H1 (cell line): ENCODE measurements around the gene NF1. TPM values are rescaled to one million over a fixed set of nuclear protein-coding genes. Genes with fewer than 3 reads are reported as not detected.

Experiments used
- CTCF ChIA-PET: fragments of 300-600 bp; sonication (Branson Sonifier 250); formaldehyde crosslinking; loops from one replicate; lab custom pipeline; 2021; ENCODE audit not compliant: partially characterized antibody; lab: Charles Lee
- POLR2A ChIA-PET: fragments of 300-600 bp; sonication (Branson Sonifier 250); formaldehyde crosslinking; loops from one replicate; lab custom pipeline; 2021; ENCODE audit warnings: inconsistent platforms; ENCODE audit not compliant: partially characterized antibody; lab: Charles Lee
- DNase-seq, 2 experiments: peaks; one replicate each; pipeline versions ENCODE4 v3.0.0 to v3.0.0-alpha.2; 2010 to 2022; ENCODE audit warnings: low spot score in 2 of 2, low read depth in 1 of 2, mixed read lengths in 1 of 2
- FAIRE-seq: peaks from 2 replicates; lab custom pipeline; 2011; peaks lifted over from hg19 to GRCh38; lab: Jason Lieb, UNC
- H2AFZ ChIP-seq: 2 replicates; pipeline ENCODE4 v1.8.1; 2012; ENCODE audit warnings: low read length, inconsistent platforms
- H2AK5ac ChIP-seq: 2 replicates; pipeline ENCODE4 v1.6.1; 2013; ENCODE audit warnings: low read depth, low read length
- H2BK120ac ChIP-seq: replicated peaks from 2 replicates; pipeline ENCODE3; 2013; ENCODE audit warnings: low read depth, low read length, inconsistent platforms
- H2BK12ac ChIP-seq: 2 replicates; pipeline ENCODE4 v1.6.1; 2013; ENCODE audit warnings: low read depth, low read length
- H2BK15ac ChIP-seq: 2 replicates; pipeline ENCODE4 v1.6.1; 2013; ENCODE audit warnings: low read length
- H2BK20ac ChIP-seq: 2 replicates; pipeline ENCODE4 v1.6.1; 2013; ENCODE audit warnings: low read length
- H2BK5ac ChIP-seq: 2 replicates; pipeline ENCODE4 v1.6.1; 2013; ENCODE audit warnings: low read depth, low read length
- H3K14ac ChIP-seq: 2 replicates; pipeline ENCODE4 v1.6.1; 2013; ENCODE audit warnings: inconsistent platforms; ENCODE audit not compliant: insufficient read length
- H3K18ac ChIP-seq: 2 replicates; pipeline ENCODE4 v1.6.1; 2013; ENCODE audit warnings: low read length; ENCODE audit errors: extremely low read depth
- H3K23ac ChIP-seq: 2 replicates; pipeline ENCODE4 v1.6.1; 2013; ENCODE audit warnings: inconsistent platforms; ENCODE audit not compliant: insufficient read length
- H3K23me2 ChIP-seq: 2 replicates; pipeline ENCODE4 v1.6.1; 2013; ENCODE audit warnings: low read depth, low read length
- H3K27ac ChIP-seq: 2 replicates; pipeline ENCODE4 v1.6.1; 2011; ENCODE audit warnings: low read depth, low read length, inconsistent platforms
- H3K27me3 ChIP-seq, 4 experiments: replicated peaks in 1 of 4; 1 replicate in 1 of 4; 2 replicates in 3 of 4; pipeline versions ENCODE4 v1.6.1 to v1.8.1; 2011 to 2013; ENCODE audit warnings: low read length in 3 of 4, mild to moderate bottlenecking in 3 of 4, inconsistent platforms in 2 of 4, mixed read lengths in 2 of 4, moderate library complexity in 1 of 4; ENCODE audit not compliant: control insufficient read depth in 3 of 4, insufficient read depth in 3 of 4; ENCODE audit errors: extremely low read depth in 1 of 4
- H3K36me3 ChIP-seq, 4 experiments: 2 replicates each; pipeline versions ENCODE4 v1.6.1 to v1.8.1; 2011 to 2013; ENCODE audit warnings: mild to moderate bottlenecking in 4 of 4, low read length in 3 of 4, moderate library complexity in 2 of 4, control low read depth in 1 of 4, inconsistent platforms in 1 of 4; ENCODE audit not compliant: insufficient read depth in 4 of 4, control insufficient read depth in 2 of 4
- H3K4ac ChIP-seq: replicated peaks from 2 replicates; pipeline ENCODE3; 2013; ENCODE audit warnings: low read length, low read depth, mixed read lengths, inconsistent platforms; ENCODE audit not compliant: insufficient read length
- H3K4me1 ChIP-seq, 4 experiments: replicated peaks in 1 of 4; 1 replicate in 1 of 4; 2 replicates in 3 of 4; pipeline versions ENCODE4 v1.6.1 to v1.8.1; 2011 to 2013; ENCODE audit warnings: low read length in 3 of 4, inconsistent platforms in 2 of 4, mixed read lengths in 1 of 4; ENCODE audit not compliant: insufficient read depth in 4 of 4, control insufficient read depth in 3 of 4
- H3K4me2 ChIP-seq, 2 experiments: 2 replicates each; pipeline versions ENCODE4 v1.6.1 to v1.8.1; 2011 to 2013; ENCODE audit warnings: low read depth in 2 of 2, low read length in 2 of 2, control low read depth in 1 of 2, inconsistent platforms in 1 of 2, mild to moderate bottlenecking in 1 of 2; ENCODE audit not compliant: insufficient read depth in 1 of 2
- H3K4me3 ChIP-seq, 4 experiments: fragments of 200-600, 300-600 bp in 1 of 4; sonication (generic), shearing (Covaris generic), sonication (Bioruptor Twin) in 1 of 4; 2 replicates each; pipeline versions ENCODE4 v1.5.1 to v1.8.1; 2011 to 2016; ENCODE audit warnings: low read length in 4 of 4, low read depth in 3 of 4, control low read depth in 2 of 4, inconsistent platforms in 2 of 4, mild to moderate bottlenecking in 2 of 4, mixed read lengths in 1 of 4, moderate library complexity in 1 of 4; ENCODE audit not compliant: insufficient read depth in 2 of 4; ENCODE audit errors: extremely low read depth in 1 of 4
- H3K56ac ChIP-seq: replicated peaks from 2 replicates; pipeline ENCODE3; 2013; ENCODE audit warnings: low read depth, mild to moderate bottlenecking, mixed read lengths, low read length, inconsistent platforms; ENCODE audit not compliant: insufficient read length
- H3K79me1 ChIP-seq: 2 replicates; pipeline ENCODE4 v1.6.1; 2013; ENCODE audit warnings: low read depth, low read length, control low read depth
- H3K79me2 ChIP-seq, 2 experiments: 2 replicates each; pipeline versions ENCODE4 v1.6.1 to v1.8.1; 2012 to 2013; ENCODE audit warnings: low read length in 2 of 2, mild to moderate bottlenecking in 2 of 2, inconsistent platforms in 1 of 2; ENCODE audit not compliant: insufficient read depth in 2 of 2, control insufficient read depth in 1 of 2
- H3K9ac ChIP-seq, 4 experiments: replicated peaks in 1 of 4; 1 replicate in 1 of 4; 2 replicates in 3 of 4; pipeline versions ENCODE4 v1.6.1 to v1.8.1; 2011 to 2013; ENCODE audit warnings: low read depth in 3 of 4, low read length in 3 of 4, control low read depth in 2 of 4, mild to moderate bottlenecking in 2 of 4, moderate library complexity in 2 of 4, inconsistent platforms in 1 of 4; ENCODE audit errors: extremely low read depth in 1 of 4
- H3K9me3 ChIP-seq, 2 experiments: 2 replicates each; pipeline versions ENCODE4 v1.6.1 to v1.8.1; 2012 to 2013; ENCODE audit warnings: mild to moderate bottlenecking in 2 of 2, moderate library complexity in 2 of 2, control low read depth in 1 of 2, inconsistent platforms in 1 of 2, low read depth in 1 of 2, low read length in 1 of 2, mixed read lengths in 1 of 2; ENCODE audit not compliant: insufficient read depth in 2 of 2
- H4K20me1 ChIP-seq, 2 experiments: replicated peaks in 1 of 2; 2 replicates each; pipeline versions ENCODE3 to v1.8.1; 2011 to 2013; ENCODE audit warnings: inconsistent platforms in 2 of 2, low read length in 2 of 2, mild to moderate bottlenecking in 1 of 2; ENCODE audit not compliant: insufficient read depth in 2 of 2, control insufficient read depth in 1 of 2
- H4K5ac ChIP-seq: 2 replicates; pipeline ENCODE4 v1.6.1; 2013; ENCODE audit warnings: low read length, low read depth, mixed read lengths, inconsistent platforms; ENCODE audit not compliant: insufficient read length
- H4K8ac ChIP-seq: 2 replicates; pipeline ENCODE4 v1.8.0; 2013; ENCODE audit warnings: mild to moderate bottlenecking, moderate library complexity, low read length, inconsistent platforms; ENCODE audit not compliant: insufficient read depth; ENCODE audit errors: extremely low read depth
- H4K91ac ChIP-seq: replicated peaks from 2 replicates; pipeline ENCODE3; 2013; ENCODE audit warnings: low read length, mixed read lengths, inconsistent platforms; ENCODE audit not compliant: insufficient read length
- ASH2L ChIP-seq: fragments of 200-600, 300-600 bp; sonication (generic); IDR thresholded peaks from one replicate; pipeline ENCODE4 v1.7.1; 2017; ENCODE audit warnings: low read length
- EZH2 ChIP-seq: fragments of 200-600 bp; sonication (generic); IDR thresholded peaks from 2 replicates; pipeline ENCODE4 v1.7.1; 2012; ENCODE audit warnings: low read depth, mild to moderate bottlenecking, moderate library complexity, low read length, inconsistent platforms; ENCODE audit not compliant: severe bottlenecking
- HDAC6 ChIP-seq: IDR thresholded peaks from one replicate; pipeline ENCODE4 v1.7.1; 2012; ENCODE audit warnings: low read depth, mild to moderate bottlenecking, inconsistent platforms, low read length, moderate library complexity
- POLR2AphosphoS5 ChIP-seq: IDR thresholded peaks from 2 replicates; pipeline ENCODE4 v1.6.1; 2011; ENCODE audit warnings: low read depth, low read length
- RXRA ChIP-seq: IDR thresholded peaks from 2 replicates; pipeline ENCODE4 v1.6.1; 2011; ENCODE audit warnings: low read depth, mild to moderate bottlenecking, low read length, moderate library complexity; ENCODE audit not compliant: insufficient read depth
- TAF7 ChIP-seq: optimal IDR thresholded peaks from 2 replicates; pipeline ENCODE3; 2011; ENCODE audit warnings: low read depth, mild to moderate bottlenecking, inconsistent platforms, low read length, moderate library complexity, borderline replicate concordance
- WGBS, 2 experiments: shearing (Covaris generic) in 1 of 2; methylation state at CpG; one replicate each; pipeline versions ENCODE4 v1.1.6 to v1.1.7; 2013 to 2015; ENCODE audit warnings: low lambda C conversion rate in 2 of 2, mixed read lengths in 2 of 2, inconsistent platforms in 1 of 2, low coverage in 1 of 2, missing lambda C conversion rate in 1 of 2; ENCODE audit not compliant: insufficient replicate concordance in 2 of 2, insufficient coverage in 1 of 2, insufficient read length in 1 of 2; ENCODE audit errors: extremely low coverage in 1 of 2, missing lambda C conversion rate in 1 of 2; 5-methylcytosine and 5-hydroxymethylcytosine counted together
- polyA plus RNA-seq, 7 experiments: library from polyadenylated mRNA; depleted of rRNA in 3 of 7; stranded (reverse) in 5 of 7; unstranded in 2 of 7; fragments of >200 nt in 5 of 7; fragments of 200-250 nt in 2 of 7; gene quantifications; 1 replicate in 5 of 7; 2 replicates in 1 of 7; 4 replicates in 1 of 7; pipeline versions ENCODE4 v1.2.1 to v1.2.3, GENCODE V29; 2011 to 2013; ENCODE audit warnings: missing spikeins in 2 of 7, mixed read lengths in 2 of 7
- total RNA-seq: library from RNA; stranded (reverse); fragmentation: NEBNext Ultra II Directional; extraction: Animal tissue kit (Norgen Biotek cat#: 25700); gene quantifications from 2 replicates; pipeline ENCODE4 v1.2.1, GENCODE V29; 2021

Gene NF1
- total and polyA plus RNA-seq, 2 of the 8 experiments (the other 6 are each of a cell fraction or from before 2014, with no cell fraction given), result 19.3 to 29.6 TPM

DNA sequence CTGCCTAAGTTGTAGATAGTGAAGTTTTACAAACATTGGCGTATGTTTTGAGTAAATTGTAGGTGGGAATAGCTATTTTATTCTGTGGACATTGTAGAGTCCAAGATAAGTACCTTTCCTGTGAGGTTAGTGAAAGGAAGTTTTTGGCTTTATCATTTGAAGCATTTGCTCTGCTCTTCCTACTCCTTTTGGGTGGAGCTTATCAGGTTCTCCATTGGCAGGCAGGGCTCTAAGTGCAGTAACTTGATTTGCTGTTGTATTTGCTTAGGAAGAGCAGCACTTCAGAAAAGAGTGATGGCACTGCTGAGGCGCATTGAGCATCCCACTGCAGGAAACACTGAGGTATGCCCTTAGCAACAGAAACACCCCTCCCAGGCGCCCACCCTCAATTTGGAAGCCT is 132.2 kb downstream of the NF1 start:
- Histone ChIP-seq H2BK15ac (no peak overlapping the region), H2BK12ac (no peak overlapping the region), H4K8ac (no peak overlapping the region), H4K91ac (no peak overlapping the region), H3K4me2 (no peak overlapping the region), H2AFZ (no peak overlapping the region), H3K14ac (no peak overlapping the region), H4K5ac (no peak overlapping the region), H3K4me1 (no peaks in the 10 kb centered on the region), H4K20me1 (peaks cover 0 to 2% of the 10 kb centered on the region in 2 experiments), H3K56ac (no peak overlapping the region), H3K18ac (no peak overlapping the region), H3K4ac (no peak overlapping the region), H3K36me3 (peaks cover 0 to 9% (median 2%) of the 10 kb centered on the region in 4 experiments; a peak in 3 of 8 replicates), H3K27me3 (no peaks in the 10 kb centered on the region), H3K79me2 (no peaks in the 10 kb centered on the region), H3K23ac (no peak overlapping the region), H3K23me2 (no peaks in the 10 kb centered on the region), H2AK5ac (no peak overlapping the region), H3K4me3 (no peak overlapping the region), H2BK120ac (no peak overlapping the region), H3K27ac (no peak overlapping the region), H3K9ac (no peak overlapping the region), H2BK5ac (no peak overlapping the region), H2BK20ac (no peak overlapping the region), H3K9me3 (no peaks in the 10 kb centered on the region), H3K79me1 (no peaks in the 10 kb centered on the region)
- no peak for TF ChIP-seq TAF7
- TF ChIP-seq POLR2AphosphoS5, result no peak
- no peak for TF ChIP-seq RXRA
- no peak for TF ChIP-seq EZH2
- no peak for TF ChIP-seq ASH2L
- TF ChIP-seq HDAC6, result no peak
- ChIA-PET CTCF (interaction anchor here (0.8 to 1.7 kb wide), 3 partner anchors 9 to 159 kb away, joined by 3 to 6 read pairs (median 6); no protein-coding TSS in a partner anchor), POLR2A (interaction anchor here (0.6 kb wide), 1 partner anchor 37 kb away, joined by 3 read pairs; no protein-coding TSS in a partner anchor)
- FAIRE-seq (no peak), DNase-seq (no peak)
- WGBS, 2 experiments, result 82% methylated on average over 3 of the region's 3 CpGs; no CpG with 5 or more reads in 1 of the 2 experiments
